T-helper 2 cell treated with Interferon-gamma antibody and Interleukin-4, amounts not matched to agents 5 μg/mL and 100 μg/mL, for 36 hours (primary cell): ENCODE results near the gene FBN2.
"Not testable (repeated sequence)": the region's sequence is repeated elsewhere in the genome, so short reads cannot be mapped to it uniquely, and the experiment has no call there.

ENCODE experiments used
- DNase-seq: peaks from one replicate; pipeline ENCODE4 v3.0.0; 2021; ENCODE audit warnings: low spot score
- H3K27ac Mint-ChIP-seq: one replicate; pipeline ENCODE4 v1.8.0; 2021; ENCODE audit warnings: mild to moderate bottlenecking, mixed read lengths
- H3K27me3 Mint-ChIP-seq: one replicate; pipeline ENCODE4 v1.8.0; 2021; ENCODE audit warnings: low read depth, mixed read lengths
- H3K36me3 Mint-ChIP-seq: one replicate; pipeline ENCODE4 v1.8.0; 2021; ENCODE audit warnings: low read depth, mixed read lengths
- H3K4me1 Mint-ChIP-seq: one replicate; pipeline ENCODE4 v1.8.0; 2021; ENCODE audit warnings: low read depth, mixed read lengths
- H3K4me3 Mint-ChIP-seq: one replicate; pipeline ENCODE4 v1.8.0; 2022; ENCODE audit warnings: mild to moderate bottlenecking, moderate library complexity, mixed read lengths
- H3K9me3 Mint-ChIP-seq: one replicate; pipeline ENCODE4 v1.8.0; 2021; ENCODE audit warnings: mixed read lengths

Gene FBN2

GRCh38 chr5:128338649-128339048 is 199.4 kb downstream of the FBN2 start:
- Mint-ChIP-seq H3K4me1 (no peaks in the 10 kb centered on the region), H3K36me3 (no peaks in the 10 kb centered on the region), H3K27ac (no peak overlapping the region), H3K27me3 (no peaks in the 10 kb centered on the region), H3K4me3 (no peak overlapping the region), H3K9me3 (no peaks in the 10 kb centered on the region)
- DNase-seq: no peak

- Mint-ChIP-seq H3K4me3 (no peak overlapping the region), H3K4me1 (no peaks in the 10 kb centered on the region), H3K36me3 (no peaks in the 10 kb centered on the region), H3K9me3 (no peaks in the 10 kb centered on the region), H3K27ac (no peak overlapping the region), H3K27me3 (no peaks in the 10 kb centered on the region)
- DNase-seq: no peak
Observed at GRCh38 chr5:128335339-128335738, 202.7 kb downstream of the FBN2 start.

- Mint-ChIP-seq H3K4me1 (no peaks in the 10 kb centered on the region), H3K9me3 (no peaks in the 10 kb centered on the region), H3K36me3 (no peaks in the 10 kb centered on the region), H3K27ac (no peak overlapping the region), H3K27me3 (no peaks in the 10 kb centered on the region), H3K4me3 (no peak overlapping the region)
- no peak for DNase-seq
Observed at GRCh38 chr5:128334010-128334716, 203.9 kb downstream of the FBN2 start.

- no peaks in the 10 kb centered on the region for H3K9me3 Mint-ChIP-seq
- no peak overlapping the region for H3K4me3 Mint-ChIP-seq
- no peak for DNase-seq
- no peaks in the 10 kb centered on the region for H3K4me1 Mint-ChIP-seq
- no peaks in the 10 kb centered on the region for H3K27me3 Mint-ChIP-seq
- H3K27ac Mint-ChIP-seq: no peak overlapping the region
- H3K36me3 Mint-ChIP-seq: no peaks in the 10 kb centered on the region
Observed at GRCh38 chr5:128331261-128331660, 206.8 kb downstream of the FBN2 start.

GRCh38 chr5:128329386-128329939 is 208.6 kb downstream of the FBN2 start:
- no peak overlapping the region for H3K27ac Mint-ChIP-seq
- DNase-seq: no peak

GRCh38 chr5:128328446-128328845 is 209.6 kb downstream of the FBN2 start:
- Mint-ChIP-seq H3K36me3 (no peaks in the 10 kb centered on the region), H3K9me3 (no peaks in the 10 kb centered on the region)

More at GRCh38 chr5:128329386-128329939, 208.6 kb downstream of the FBN2 start:
- Mint-ChIP-seq H3K4me1 (no peaks in the 10 kb centered on the region), H3K27me3 (no peaks in the 10 kb centered on the region), H3K4me3 (no peak overlapping the region), H3K9me3 (no peaks in the 10 kb centered on the region), H3K36me3 (no peaks in the 10 kb centered on the region)

GRCh38 chr5:128328007-128328406 is 210.0 kb downstream of the FBN2 start:
- Mint-ChIP-seq H3K27ac (no peak overlapping the region), H3K27me3 (no peaks in the 10 kb centered on the region), H3K36me3 (no peaks in the 10 kb centered on the region), H3K9me3 (no peaks in the 10 kb centered on the region), H3K4me3 (no peak overlapping the region), H3K4me1 (no peaks in the 10 kb centered on the region)
- DNase-seq: no peak

More at GRCh38 chr5:128328446-128328845, 209.6 kb downstream of the FBN2 start:
- Mint-ChIP-seq H3K4me1 (no peaks in the 10 kb centered on the region), H3K4me3 (no peak overlapping the region), H3K27ac (no peak overlapping the region), H3K27me3 (no peaks in the 10 kb centered on the region)
- DNase-seq: no peak

GRCh38 chr5:128321418-128321817 is 216.6 kb downstream of the FBN2 start:
- not testable (repeated sequence) for H3K9me3 Mint-ChIP-seq, H3K4me1 Mint-ChIP-seq

GRCh38 chr5:128318691-128319090 is 219.4 kb downstream of the FBN2 start:
- Mint-ChIP-seq H3K27me3 (no peaks in the 10 kb centered on the region), H3K27ac (no peak overlapping the region), H3K36me3 (no peaks in the 10 kb centered on the region), H3K4me1 (no peaks in the 10 kb centered on the region), H3K4me3 (no peak overlapping the region), H3K9me3 (no peaks in the 10 kb centered on the region)
- no peak for DNase-seq

More at GRCh38 chr5:128321418-128321817, 216.6 kb downstream of the FBN2 start:
- not testable (repeated sequence) for H3K27ac Mint-ChIP-seq, DNase-seq, H3K36me3 Mint-ChIP-seq, H3K4me3 Mint-ChIP-seq, H3K27me3 Mint-ChIP-seq

GRCh38 chr5:128317481-128317880 is 220.6 kb downstream of the FBN2 start:
- Mint-ChIP-seq H3K4me1 (no peaks in the 10 kb centered on the region), H3K9me3 (no peaks in the 10 kb centered on the region), H3K27me3 (no peaks in the 10 kb centered on the region), H3K4me3 (no peak overlapping the region), H3K36me3 (no peaks in the 10 kb centered on the region), H3K27ac (no peak overlapping the region)
- DNase-seq: no peak

- Mint-ChIP-seq H3K4me3 (no peak overlapping the region), H3K4me1 (no peaks in the 10 kb centered on the region), H3K27me3 (no peaks in the 10 kb centered on the region), H3K36me3 (no peaks in the 10 kb centered on the region), H3K9me3 (no peaks in the 10 kb centered on the region), H3K27ac (no peak overlapping the region)
- DNase-seq: no peak
Observed at GRCh38 chr5:128315671-128316070, 222.4 kb downstream of the FBN2 start.

GRCh38 chr5:128305341-128305740 is 232.7 kb downstream of the FBN2 start:
- Mint-ChIP-seq H3K36me3 (no peaks in the 10 kb centered on the region), H3K4me3 (no peak overlapping the region), H3K27me3 (no peaks in the 10 kb centered on the region), H3K27ac (no peak overlapping the region), H3K9me3 (no peaks in the 10 kb centered on the region), H3K4me1 (no peaks in the 10 kb centered on the region)
- no peak for DNase-seq

GRCh38 chr5:128304791-128305190 is 233.3 kb downstream of the FBN2 start:
- DNase-seq: no peak
- Mint-ChIP-seq H3K4me3 (no peak overlapping the region), H3K4me1 (no peaks in the 10 kb centered on the region), H3K9me3 (no peaks in the 10 kb centered on the region), H3K27me3 (no peaks in the 10 kb centered on the region), H3K36me3 (no peaks in the 10 kb centered on the region), H3K27ac (no peak overlapping the region)

- no peaks in the 10 kb centered on the region for H3K27me3 Mint-ChIP-seq
- H3K4me3 Mint-ChIP-seq: no peak overlapping the region
- H3K36me3 Mint-ChIP-seq: no peaks in the 10 kb centered on the region
- no peak overlapping the region for H3K27ac Mint-ChIP-seq
- DNase-seq: no peak
- no peaks in the 10 kb centered on the region for H3K4me1 Mint-ChIP-seq
- H3K9me3 Mint-ChIP-seq: no peaks in the 10 kb centered on the region
Observed at GRCh38 chr5:128304088-128304487, 234.0 kb downstream of the FBN2 start.

- no peaks in the 10 kb centered on the region for H3K4me1 Mint-ChIP-seq
Observed at GRCh38 chr5:128303593-128303992, 234.5 kb downstream of the FBN2 start.

More at GRCh38 chr5:128303593-128303992, 234.5 kb downstream of the FBN2 start:
- DNase-seq: no peak
- Mint-ChIP-seq H3K27ac (no peak overlapping the region), H3K36me3 (no peaks in the 10 kb centered on the region), H3K4me3 (no peak overlapping the region), H3K9me3 (no peaks in the 10 kb centered on the region), H3K27me3 (no peaks in the 10 kb centered on the region)
